HG03342 (cell line): Measurements from ENCODE around the gene ORM2.

Source experiments
- ATAC-seq: cut with Tn5 transposase; IDR thresholded peaks from one replicate; pipeline ENCODE4 v1.9.1; 2021; ENCODE audit warnings: mild to moderate bottlenecking, moderate library complexity; ENCODE audit not compliant: unreplicated experiment

Gene ORM2

DNA sequence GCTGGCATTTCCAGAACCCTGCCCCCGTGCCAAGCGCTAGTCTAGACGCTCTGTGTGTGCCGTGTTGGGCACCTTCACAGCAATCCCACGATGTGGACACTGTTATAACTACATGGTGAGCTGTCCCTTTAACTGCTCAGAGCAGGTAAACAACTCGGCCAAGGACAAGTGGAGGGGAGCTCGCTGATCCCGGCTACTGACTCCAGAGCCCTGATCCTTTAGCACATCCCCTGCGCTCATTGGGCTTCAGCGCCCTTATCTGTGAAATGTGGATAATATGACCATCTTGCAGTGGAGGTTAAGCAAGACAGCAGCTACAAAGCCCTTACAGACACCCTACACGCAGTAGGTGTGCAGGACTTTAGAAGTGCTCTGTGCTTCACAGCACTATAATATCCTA lies 16.5 kb downstream of the ORM2 start:
- no peak for ATAC-seq

DNA sequence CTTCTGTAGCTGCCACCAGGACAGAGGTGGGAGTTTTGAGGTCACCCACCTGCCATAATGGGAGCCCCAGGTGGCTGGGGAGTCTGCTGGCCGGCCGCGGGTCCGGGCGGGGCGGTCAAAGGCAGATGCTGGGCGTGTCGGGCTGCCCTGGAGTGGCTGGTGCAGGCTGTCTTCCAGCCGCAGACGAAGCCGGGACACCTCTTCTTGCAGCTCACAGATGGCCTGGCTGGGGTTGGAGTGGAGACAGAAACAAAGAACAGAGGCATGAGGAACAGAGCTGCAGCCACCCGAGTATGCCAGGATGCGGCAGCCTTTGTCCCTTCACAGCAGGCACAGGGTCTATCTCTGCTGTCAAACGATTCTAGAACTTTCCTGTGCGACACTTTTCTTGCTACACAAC lies 18.0 kb downstream of the ORM2 start:
- no peak for ATAC-seq

DNA sequence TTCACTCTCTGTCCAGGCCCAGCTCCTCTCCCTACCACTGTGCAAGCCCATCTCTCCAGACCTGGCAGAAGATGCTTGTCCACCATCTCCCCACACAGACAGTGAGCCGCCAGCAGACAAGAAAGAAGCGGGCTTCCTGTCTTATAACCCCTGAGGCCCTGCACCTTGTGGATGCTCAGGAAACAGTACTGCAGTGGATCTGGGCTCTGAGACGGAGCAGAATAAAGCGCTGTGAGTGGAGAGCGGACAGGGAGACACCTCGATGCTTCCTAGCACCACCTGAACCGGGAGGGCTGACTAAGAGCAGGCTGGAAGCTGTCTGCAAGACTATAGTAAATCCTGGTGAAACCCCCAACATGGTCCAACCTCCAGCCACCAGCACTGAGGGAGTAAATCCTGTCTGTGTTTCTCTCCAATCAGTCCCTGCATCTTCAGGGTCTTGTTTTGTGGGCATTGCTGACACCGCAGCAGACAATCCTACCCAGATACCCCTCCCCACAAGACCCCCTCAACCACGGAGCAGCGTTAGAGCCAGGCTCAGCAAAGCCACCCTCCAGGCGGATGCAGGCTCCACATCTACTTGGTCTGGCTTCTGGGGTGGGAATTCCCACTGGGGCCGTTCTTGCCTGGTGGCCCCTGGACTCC lies 18.7 kb downstream of the ORM2 start:
- no peak for ATAC-seq

DNA sequence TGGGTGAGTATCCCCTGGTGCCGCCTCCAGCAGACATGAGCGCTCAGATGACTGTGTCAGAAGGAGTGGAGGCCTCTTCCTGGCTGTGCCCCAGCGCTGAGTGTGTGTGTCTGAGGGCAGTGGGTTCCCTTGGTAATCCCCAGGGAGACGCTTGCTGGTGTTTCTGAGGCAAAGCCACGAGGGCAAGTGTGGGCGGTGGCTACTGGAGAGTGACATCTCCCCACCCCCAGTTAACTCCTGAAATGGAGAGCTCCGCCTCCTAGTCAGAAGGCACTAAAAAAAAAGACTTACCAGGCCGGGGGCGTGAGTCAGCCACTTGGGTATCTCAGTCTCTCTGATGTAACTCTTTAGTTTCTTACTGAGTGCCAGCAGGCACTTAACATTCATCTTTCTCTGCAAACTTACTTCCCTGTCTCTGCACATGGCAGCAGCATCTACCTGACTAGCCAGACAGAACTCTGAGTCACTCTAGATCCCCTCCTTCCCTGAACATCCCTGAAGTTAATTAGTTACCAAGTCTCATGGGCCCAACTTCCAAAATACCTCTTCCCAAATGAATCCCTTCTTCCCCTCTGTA lies 19.3 kb downstream of the ORM2 start:
- peak; percentile 90 for ATAC-seq

DNA sequence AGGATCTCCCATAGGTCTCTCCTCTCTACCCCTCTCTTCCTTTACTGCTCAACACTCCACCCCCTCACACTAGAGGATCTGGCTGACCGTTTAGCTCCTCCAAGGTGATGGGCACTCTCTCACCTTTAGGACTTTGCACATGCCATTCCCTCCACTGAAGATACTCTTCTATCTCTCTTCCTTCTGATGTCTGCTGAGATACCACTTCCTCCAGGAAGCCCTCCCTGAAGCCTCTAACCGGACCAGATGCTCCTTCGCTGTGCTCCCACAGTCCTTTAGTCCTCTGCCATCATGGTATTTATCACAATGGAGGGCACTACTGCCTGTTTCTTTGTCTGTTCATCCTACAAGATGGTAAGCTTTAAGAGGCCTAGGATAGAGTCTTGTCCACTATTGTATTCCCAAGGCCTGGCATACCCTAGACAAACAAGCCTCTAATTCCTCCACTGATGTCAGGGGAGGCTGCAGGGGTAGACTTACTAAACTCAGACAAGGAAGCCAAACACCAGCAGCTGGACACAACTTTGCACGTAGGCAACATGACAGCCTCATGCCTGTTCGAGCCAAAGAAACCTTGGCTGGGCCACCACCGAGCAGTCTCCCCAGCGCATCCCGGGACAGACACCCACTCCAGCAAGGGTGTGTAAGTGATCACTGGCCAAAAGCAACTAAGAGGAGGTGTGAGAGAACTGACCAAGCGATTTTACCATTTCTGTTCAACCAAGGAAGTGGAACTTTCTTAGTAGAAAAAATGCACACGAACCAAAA lies 20.2 kb downstream of the ORM2 start:
- no peak for ATAC-seq

DNA sequence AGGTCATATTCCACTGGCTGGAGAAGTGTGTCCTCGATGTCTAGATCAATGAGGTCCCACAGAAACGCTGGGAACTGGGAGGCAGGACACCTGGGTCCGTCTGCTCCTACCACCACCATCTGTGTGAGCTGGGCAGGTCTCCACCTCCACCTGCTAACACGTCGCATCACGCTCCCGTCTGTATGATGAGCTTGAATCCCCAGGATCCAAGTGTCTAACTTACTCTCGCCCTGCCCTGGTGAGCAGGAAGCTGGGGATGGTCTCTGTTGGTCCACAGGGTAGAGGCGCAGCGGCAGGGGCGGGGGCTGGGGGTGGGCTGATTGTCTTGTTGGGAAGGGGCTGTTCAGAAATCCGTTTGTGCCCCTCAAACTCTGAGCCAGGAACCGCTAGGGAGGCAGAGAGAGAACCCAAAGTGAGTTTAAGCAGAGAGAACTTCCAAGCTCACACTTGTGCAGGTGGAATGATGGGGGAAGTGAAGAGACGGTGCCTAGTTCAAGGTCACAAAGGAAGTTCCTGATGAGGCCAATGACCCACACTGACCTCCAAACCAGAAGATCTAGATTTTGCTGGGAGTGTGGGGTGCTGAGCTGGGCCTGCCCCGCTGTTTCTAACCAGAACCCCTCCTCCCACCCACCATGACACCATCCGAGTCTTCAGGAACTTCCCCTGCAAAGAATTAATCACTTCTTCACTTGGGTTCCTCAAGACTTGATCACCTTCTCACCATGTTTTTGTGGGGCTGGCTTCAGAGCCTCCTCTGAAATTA lies 21.1 kb downstream of the ORM2 start:
- ATAC-seq: no peak

DNA sequence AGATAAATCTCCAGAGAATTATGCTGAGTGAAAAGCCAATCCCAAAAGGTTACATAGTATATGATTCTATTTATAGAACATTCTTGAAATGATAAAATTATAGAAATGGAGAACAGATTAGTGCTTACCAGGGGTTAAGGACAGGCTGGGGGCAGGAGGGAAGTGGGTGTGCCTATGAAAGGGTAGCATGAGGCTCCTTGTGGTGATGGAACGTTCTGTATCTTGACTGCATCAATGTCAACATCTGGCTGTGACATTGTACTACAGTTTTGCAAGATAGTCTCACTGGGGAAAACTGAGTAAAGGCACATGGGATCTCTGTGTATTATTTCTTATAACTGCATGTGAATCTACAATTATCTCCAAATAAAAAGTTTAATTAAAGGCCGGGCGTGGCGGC lies 22.3 kb downstream of the ORM2 start:
- no peak for ATAC-seq

DNA sequence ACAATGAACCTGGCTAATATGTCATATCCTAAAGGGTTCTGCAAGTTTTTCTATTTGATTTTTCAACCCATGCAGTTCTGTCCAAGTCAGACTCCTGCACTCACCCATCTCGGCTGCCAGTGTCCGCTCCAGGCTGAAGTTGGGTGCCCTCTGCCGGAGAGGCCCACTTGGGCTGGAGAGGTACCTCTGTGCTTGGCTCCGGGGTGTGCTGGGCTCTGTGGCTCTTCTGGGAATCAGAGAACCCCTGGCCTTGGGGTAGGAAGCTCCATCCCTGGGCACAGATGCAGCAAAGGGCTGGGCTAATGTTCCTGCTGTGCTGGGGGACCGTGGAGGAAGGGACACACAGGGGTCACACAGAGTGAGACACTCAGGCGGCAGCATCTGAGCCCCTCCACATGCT lies 26.2 kb downstream of the ORM2 start:
- no peak for ATAC-seq

DNA sequence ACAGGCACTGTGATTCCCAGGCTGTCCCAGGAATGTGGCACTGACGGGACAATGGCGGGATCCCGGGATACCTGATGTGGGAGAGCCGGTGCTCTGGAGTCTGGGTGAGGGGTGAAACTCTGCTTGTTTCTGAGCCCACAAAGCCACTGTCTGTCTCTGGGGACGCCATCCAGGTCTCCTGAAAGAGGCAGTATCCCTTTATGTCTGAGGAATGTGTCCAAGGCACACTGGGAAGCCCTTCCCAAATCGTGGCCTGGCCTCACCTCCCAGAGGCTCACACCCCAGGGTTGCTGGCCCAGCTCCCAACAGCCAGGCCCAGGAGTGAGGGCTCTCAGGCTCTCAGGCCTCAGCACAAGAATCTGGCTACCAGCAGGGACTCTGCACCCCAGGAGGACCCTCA lies 27.1 kb downstream of the ORM2 start:
- ATAC-seq: no peak

DNA sequence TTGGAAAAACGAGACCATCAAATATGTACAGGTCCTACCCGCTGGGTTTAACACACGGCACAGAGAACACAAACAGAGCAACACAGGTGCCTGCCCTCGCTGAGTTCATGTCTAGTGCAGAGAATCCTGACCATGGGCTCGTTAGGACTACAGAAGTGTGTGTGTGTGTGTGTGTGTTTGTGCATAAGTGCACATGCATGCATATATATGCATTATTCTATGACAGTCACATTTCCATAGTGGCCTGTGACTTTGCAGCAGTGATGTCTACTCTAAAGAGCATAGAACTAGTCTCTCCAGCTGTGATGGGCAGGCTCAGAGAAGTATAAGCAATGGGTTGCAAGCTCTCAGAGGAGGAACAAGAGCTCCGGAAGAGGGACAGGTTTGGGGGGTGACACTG lies 27.7 kb downstream of the ORM2 start:
- no peak for ATAC-seq

DNA sequence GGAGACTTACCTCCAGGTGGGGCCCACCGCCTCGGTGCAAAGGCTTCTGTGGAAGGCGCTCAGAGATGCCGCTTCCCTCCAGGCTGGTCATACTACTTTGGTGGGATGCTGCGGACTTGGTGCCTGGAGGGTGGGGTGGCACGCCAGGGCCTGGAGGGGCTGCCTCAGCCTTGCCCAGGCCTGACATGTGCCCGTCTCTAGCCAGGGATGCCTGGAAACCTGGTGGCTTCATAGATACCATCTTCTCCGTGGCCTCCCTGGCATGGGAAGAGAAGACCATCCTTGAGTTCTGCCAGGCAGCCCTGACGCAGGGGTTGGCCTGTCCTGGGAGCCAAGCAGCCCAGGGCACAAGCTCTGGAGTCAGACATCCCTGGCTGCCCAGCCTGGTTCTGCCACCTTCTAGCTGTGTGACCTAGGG lies 28.3 kb downstream of the ORM2 start:
- ATAC-seq: no peak

DNA sequence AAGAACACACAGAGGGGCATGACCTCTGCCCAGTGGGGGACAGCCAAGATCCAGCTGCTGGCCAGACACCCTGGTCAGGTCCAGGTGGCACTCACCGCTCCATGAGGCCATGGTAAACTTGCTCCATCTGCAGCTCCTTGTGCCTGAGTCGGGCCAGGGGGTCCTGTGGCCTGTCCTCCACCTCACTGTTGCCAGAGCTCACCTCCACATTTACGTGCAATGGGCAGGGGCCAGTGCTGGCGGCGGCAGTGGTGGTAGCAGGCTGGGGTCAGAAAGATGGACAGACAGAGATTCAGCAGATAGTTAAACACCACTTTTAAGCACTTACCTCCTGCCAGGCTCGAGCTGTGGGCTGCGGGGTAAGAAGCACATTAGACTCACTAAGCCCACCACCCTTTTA lies 30.1 kb downstream of the ORM2 start:
- ATAC-seq: no peak

DNA sequence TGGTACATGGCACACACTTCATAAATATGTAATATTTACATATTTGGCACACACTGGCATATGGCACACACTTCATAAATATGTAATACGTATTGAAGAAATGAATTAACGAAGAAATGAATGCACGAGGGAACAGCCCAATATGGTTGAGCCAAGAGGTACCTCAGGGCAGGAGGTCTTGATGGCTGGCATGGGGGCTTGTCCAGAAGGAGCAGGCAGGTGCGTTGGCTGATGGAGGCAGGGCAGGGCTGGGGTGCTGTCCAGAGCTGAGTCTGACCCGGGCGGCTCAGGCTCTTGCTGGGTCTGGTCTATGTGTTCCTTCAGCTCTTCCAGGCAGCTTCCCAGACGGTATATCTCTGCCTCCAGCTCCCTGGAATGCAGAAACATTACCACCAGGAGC lies 31.9 kb downstream of the ORM2 start:
- ATAC-seq: no peak

DNA sequence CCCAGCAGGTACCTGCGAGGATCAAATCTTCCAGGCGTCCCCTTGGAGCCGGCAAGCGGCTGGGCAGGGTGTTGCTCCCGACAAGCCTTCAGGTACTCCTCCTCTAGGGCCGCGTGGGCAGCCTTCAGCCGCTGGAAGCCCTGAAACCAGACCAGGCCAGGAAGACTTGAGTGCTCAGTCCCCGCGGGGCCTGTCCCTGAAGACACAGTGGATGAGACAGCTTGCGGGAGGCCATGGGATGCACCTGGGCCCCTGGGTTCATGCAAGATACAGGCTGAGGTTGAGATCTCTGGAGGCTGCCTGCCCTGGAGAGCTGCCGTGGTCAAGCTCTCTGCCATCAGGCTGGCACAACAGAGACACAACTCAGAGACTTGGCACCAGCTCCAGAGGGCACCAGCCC lies 32.7 kb downstream of the ORM2 start:
- ATAC-seq: no peak

DNA sequence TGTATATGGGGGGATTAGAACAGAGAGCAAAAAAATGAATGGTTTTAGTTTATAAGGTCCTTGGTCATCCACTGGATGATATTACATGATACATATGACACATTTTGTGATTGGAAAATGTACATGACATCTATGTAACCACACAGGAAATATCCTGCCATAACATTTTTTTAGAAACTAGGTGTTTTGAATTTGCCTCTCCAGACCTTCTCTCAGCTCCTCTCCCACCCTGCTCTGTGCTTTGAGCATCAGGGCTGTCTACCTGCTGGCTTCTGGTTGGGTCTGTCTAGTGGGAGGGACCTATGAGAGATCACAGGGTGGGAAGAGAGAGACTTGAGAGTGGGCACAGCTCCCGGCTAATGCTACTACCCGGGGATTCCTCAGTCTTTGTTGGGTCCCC lies 33.8 kb downstream of the ORM2 start:
- ATAC-seq: no peak

DNA sequence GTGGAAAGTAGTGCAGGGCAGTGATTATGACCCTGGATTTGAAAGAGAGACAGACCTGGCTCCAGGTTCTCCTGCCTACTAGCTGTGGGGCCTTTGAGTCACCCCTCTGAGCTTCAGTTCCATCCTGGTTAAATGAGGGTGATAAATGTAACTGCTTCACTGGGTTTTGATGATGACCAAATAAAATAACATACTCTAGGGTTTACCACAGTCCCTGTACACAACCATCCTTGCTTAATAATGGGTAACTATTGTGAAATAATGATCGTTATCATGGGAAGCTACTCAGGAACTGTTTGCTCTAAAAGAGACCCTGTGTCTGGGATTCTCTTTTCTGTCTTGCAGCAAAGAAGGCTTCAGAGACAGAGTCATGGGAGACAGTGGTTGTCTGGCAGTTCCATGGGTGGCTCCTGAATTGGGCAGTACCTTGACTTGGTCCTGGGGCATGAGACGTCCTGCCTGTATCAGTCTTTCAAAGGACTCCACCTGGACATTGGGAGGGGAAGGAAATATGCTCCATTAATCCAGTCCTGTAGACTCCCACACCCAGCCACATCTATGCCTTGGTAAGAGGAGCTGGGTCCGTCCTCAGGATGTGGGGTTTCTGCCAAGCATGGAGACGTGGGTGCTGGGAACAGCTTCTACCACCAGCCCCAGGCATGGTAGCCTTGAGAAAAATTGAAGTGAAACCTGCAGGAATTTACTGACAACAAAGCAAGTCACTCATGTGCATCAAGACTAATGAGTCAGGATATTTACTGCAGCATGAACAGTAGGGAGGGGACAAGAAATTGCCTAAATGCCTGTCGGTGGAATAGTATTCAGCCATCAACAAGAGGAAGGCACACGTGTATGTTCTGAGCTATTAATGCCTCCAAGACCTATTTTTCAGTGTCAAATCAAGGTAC lies 34.7 kb downstream of the ORM2 start:
- no peak for ATAC-seq

DNA sequence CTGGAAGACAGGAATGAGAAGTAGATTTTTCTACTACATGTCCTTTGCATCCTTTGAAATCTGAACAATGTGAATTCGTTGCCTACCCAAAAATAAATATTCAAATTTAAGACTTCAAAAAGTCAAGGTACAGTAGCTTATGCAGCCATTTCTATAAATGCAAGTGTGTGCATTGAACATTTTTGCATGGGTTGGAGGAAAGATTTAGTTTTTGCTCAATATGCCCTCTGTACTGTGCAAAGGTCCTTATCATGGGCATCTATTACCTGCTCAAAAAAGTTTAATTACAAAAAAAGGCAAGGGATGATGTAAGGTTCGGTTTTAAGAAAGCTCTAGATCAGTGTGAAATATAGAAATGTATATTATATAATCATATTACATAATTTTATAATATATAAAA lies 35.5 kb downstream of the ORM2 start:
- ATAC-seq: no peak

DNA sequence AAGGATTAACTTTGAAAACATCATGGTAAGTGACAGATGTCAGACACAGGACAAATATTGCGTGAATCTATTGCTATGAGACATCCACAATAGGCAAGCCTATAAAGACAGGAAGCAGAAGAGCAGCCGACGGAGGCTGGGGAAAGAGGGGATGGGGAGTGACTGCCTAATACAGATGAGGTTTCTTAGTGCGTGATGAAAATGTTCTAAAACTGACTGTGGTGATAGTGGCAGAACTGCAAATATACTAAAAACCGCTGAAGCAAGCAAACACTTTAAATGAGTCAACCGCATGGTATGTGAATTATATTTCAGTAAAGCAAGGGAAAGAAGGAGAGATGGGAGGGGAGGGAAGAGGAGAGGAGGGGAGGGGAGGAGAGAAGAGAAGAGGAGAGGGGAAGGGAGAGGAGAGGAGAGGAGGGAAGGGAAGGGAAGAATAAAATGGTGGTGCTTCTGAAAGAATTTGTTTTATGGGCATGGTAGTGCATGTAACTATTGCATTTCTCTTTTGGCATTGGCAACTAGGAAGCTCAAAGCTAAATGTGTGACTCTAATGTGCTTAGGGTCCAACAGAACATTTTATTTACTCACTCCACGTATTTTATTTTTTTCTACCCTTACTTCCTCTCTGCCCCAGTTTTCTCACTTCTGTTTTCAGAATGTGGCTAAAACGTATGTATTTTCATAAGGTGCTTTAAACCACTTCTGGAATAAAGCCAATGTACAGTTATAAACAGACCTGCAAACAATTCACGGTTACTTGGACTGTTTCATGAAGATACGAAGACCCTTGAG lies 36.9 kb downstream of the ORM2 start:
- peak; percentile 43 for ATAC-seq

DNA sequence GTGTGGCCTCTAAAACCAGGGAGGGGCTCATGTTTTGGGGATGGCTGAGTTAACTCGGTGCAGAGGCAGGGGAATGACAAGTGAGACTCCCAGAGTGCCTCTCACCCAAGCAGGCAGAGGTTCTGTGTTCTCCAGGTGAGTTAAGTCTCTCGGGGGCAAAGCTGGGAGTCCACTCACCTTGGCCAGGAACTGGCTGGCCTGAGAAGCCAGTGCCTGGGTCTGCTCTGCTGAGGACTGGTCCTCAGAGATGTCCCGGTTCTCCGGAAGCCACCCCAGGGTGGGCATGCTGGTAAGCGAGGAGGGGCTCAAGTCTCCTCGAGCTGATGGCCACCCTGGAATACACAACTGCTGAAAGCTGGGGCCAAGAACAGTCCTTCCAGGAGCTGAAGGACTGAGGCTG lies 37.7 kb downstream of the ORM2 start:
- no peak for ATAC-seq
